HCT116 (cell line): Measurements from ENCODE around the gene DDHD1. TPM values are rescaled to one million over a fixed set of nuclear protein-coding genes. Genes with fewer than 3 reads are reported as not detected.

Experiments used
- ATAC-seq: fragments of 200-7000 bp; cut with Tn5 transposase; 2 replicates; pipeline ENCODE4 v1.9.1; 2020; ENCODE audit warnings: mild to moderate bottlenecking, moderate library complexity
- BruUV-seq: library from RNA; stranded (reverse); fragments of 400-500 nt; replicated peaks from 2 replicates; lab custom pipeline; 2021; lab: Mats Ljungman, UMichigan
- CTCF ChIA-PET: fragments of 300-600 bp; sonication (Branson Sonifier 250); formaldehyde crosslinking; loops from one replicate; lab custom pipeline; 2021; ENCODE audit warnings: antibody characterized with exemption; lab: Charles Lee
- POLR2A ChIA-PET: fragments of 300-600, 350-600 bp; sonication (Branson Sonifier 250); formaldehyde crosslinking; loops from one replicate; lab custom pipeline; 2021; ENCODE audit warnings: antibody characterized with exemption; lab: Charles Lee
- RAD21 ChIA-PET, 2 experiments: fragments of 300-600 bp; sonication (Branson Sonifier 250); formaldehyde crosslinking; loops; one replicate each; lab custom pipeline; 2023; ENCODE audit warnings: low total read pairs in 2 of 2; ENCODE audit not compliant: uncharacterized antibody in 2 of 2, unreplicated experiment in 2 of 2, low non-redundant PET in 1 of 2; lab: Charles Lee
- DNase-seq: peaks from one replicate; pipeline ENCODE4 v3.0.0-alpha.2; 2010; ENCODE audit warnings: low read depth, low spot score
- H2AFZ ChIP-seq: fragments of 200-600 bp; shearing (Covaris generic), sonication (generic); 2 replicates; pipeline ENCODE4 v1.6.1; 2017; ENCODE audit warnings: low read depth, mixed run types, mixed read lengths, antibody characterized with exemption, low read length; ENCODE audit not compliant: poor library complexity, severe bottlenecking
- H3K27ac ChIP-seq: 2 replicates; pipeline ENCODE4 v1.5.1; 2012; ENCODE audit warnings: low read depth, low read length
- H3K27me3 ChIP-seq: fragments of 200-600 bp; sonication (generic); 2 replicates; pipeline ENCODE4 v1.6.1; 2016; ENCODE audit warnings: mixed run types, low read length, mixed read lengths; ENCODE audit not compliant: insufficient read depth
- H3K36me3 ChIP-seq, 2 experiments: fragments of 200-500 bp in 1 of 2; fragments of 200-600 bp in 1 of 2; sonication (Bioruptor generic) in 1 of 2; sonication (generic) in 1 of 2; 2 replicates each; pipeline versions ENCODE4 v1.5.1 to v1.6.1; 2014 to 2016; ENCODE audit warnings: low read length in 2 of 2, inconsistent platforms in 1 of 2, mixed read lengths in 1 of 2, mixed run types in 1 of 2; ENCODE audit not compliant: insufficient read depth in 2 of 2, control insufficient read depth in 1 of 2
- H3K4me1 ChIP-seq, 2 experiments: fragments of 200-600 bp in 1 of 2; sonication (generic) in 1 of 2; 2 replicates each; pipeline versions ENCODE4 v1.5.1 to v1.6.1; 2012 to 2017; ENCODE audit warnings: low read length in 2 of 2, inconsistent platforms in 1 of 2, mild to moderate bottlenecking in 1 of 2, mixed read lengths in 1 of 2, mixed run types in 1 of 2, moderate library complexity in 1 of 2; ENCODE audit not compliant: insufficient read depth in 2 of 2, control insufficient read depth in 1 of 2
- H3K4me2 ChIP-seq: fragments of 200-600 bp; sonication (generic); 2 replicates; pipeline ENCODE4 v1.6.1; 2017; ENCODE audit warnings: mixed run types, low read length, mixed read lengths
- H3K4me3 ChIP-seq, 2 experiments: fragments of 200-600 bp in 1 of 2; sonication (generic) in 1 of 2; replicated peaks in 1 of 2; 2 replicates each; pipeline ENCODE4 v1.5.1; 2011 to 2016; ENCODE audit warnings: low read length in 2 of 2, control low read depth in 1 of 2, low read depth in 1 of 2, mild to moderate bottlenecking in 1 of 2, mixed read lengths in 1 of 2, mixed run types in 1 of 2
- H3K79me2 ChIP-seq: fragments of 200-600 bp; sonication (generic); 2 replicates; pipeline ENCODE4 v1.6.1; 2017; ENCODE audit warnings: mild to moderate bottlenecking, mixed run types, low read length, moderate library complexity, mixed read lengths; ENCODE audit not compliant: insufficient read depth
- H3K9ac ChIP-seq: fragments of 200-600 bp; sonication (generic); 2 replicates; pipeline ENCODE4 v1.6.1; 2016; ENCODE audit warnings: low read length, mixed read lengths
- H3K9me2 ChIP-seq: fragments of 200-600 bp; sonication (generic), shearing (Covaris generic); 2 replicates; pipeline ENCODE4 v1.6.1; 2017; ENCODE audit warnings: mixed run types, mild to moderate bottlenecking, moderate library complexity; ENCODE audit not compliant: insufficient read depth
- H3K9me3 ChIP-seq, 2 experiments: fragments of 200-500 bp in 1 of 2; fragments of 200-600 bp in 1 of 2; sonication (Bioruptor generic) in 1 of 2; sonication (generic) in 1 of 2; 2 replicates each; pipeline ENCODE4 v1.6.1; 2014 to 2017; ENCODE audit warnings: low read length in 2 of 2, mixed read lengths in 2 of 2, inconsistent platforms in 1 of 2, low read depth in 1 of 2, mild to moderate bottlenecking in 1 of 2, mixed run types in 1 of 2, moderate library complexity in 1 of 2; ENCODE audit not compliant: control insufficient read depth in 1 of 2, insufficient read depth in 1 of 2
- H4K20me1 ChIP-seq: fragments of 200-600 bp; sonication (generic), shearing (Covaris generic); 2 replicates; pipeline ENCODE4 v1.6.1; 2017; ENCODE audit warnings: mixed run types, mild to moderate bottlenecking, moderate library complexity; ENCODE audit not compliant: insufficient read depth
- CEBPB ChIP-seq: IDR thresholded peaks from 2 replicates; pipeline ENCODE4 v1.6.1; 2012; ENCODE audit warnings: low read depth
- ELF1 ChIP-seq: IDR thresholded peaks from 2 replicates; pipeline ENCODE4 v1.6.1; 2012; ENCODE audit warnings: low read depth, borderline replicate concordance
- EZH2 ChIP-seq: fragments of 200-600 bp; sonication (generic); IDR thresholded peaks from 2 replicates; pipeline ENCODE4 v1.6.1; 2017; ENCODE audit warnings: antibody characterized with exemption, mixed run types
- EZH2phosphoT487 ChIP-seq: fragments of 200-600 bp; IDR thresholded peaks from 2 replicates; pipeline ENCODE4 v1.6.1; 2018; ENCODE audit warnings: antibody characterized with exemption, borderline replicate concordance
- FOSL1 ChIP-seq: IDR thresholded peaks from 2 replicates; pipeline ENCODE4 v1.6.1; 2012; ENCODE audit warnings: low read depth
- JUND ChIP-seq: IDR thresholded peaks from 2 replicates; pipeline ENCODE4 v1.6.1; 2012
- MAX ChIP-seq: IDR thresholded peaks from 2 replicates; pipeline ENCODE4 v1.6.1; 2012
- POLR2A ChIP-seq: IDR thresholded peaks from 2 replicates; pipeline ENCODE4 v1.7.0; 2011; ENCODE audit warnings: borderline replicate concordance; ENCODE audit not compliant: insufficient read depth, insufficient read length; ENCODE audit errors: extremely low read depth
- POLR2AphosphoS5 ChIP-seq: IDR thresholded peaks from 2 replicates; pipeline ENCODE4 v1.6.1; 2011; ENCODE audit warnings: mild to moderate bottlenecking, low read depth, low read length, moderate library complexity
- REST ChIP-seq: IDR thresholded peaks from 2 replicates; pipeline ENCODE4 v1.6.1; 2012; ENCODE audit warnings: low read depth
- SP1 ChIP-seq: IDR thresholded peaks from 2 replicates; pipeline ENCODE4 v1.6.1; 2012; ENCODE audit warnings: low read depth
- SRF ChIP-seq: IDR thresholded peaks from 2 replicates; pipeline ENCODE4 v1.6.1; 2012; ENCODE audit warnings: low read depth
- ZFX ChIP-seq: fragments of 450-650 bp; IDR thresholded peaks from 2 replicates; pipeline ENCODE4 v1.6.1; 2017
- ZNF274 ChIP-seq: fragments of 200-500 bp; sonication (Bioruptor generic); IDR thresholded peaks from 2 replicates; pipeline ENCODE4 v1.6.1; 2014; ENCODE audit warnings: mild to moderate bottlenecking, low read depth, low read length, inconsistent platforms
- intact Hi-C: fragments of 100-400 bp; cut with micrococcal nuclease; formaldehyde crosslinking; loops from 2 replicates; pipeline ENCODE4 v1.10.0; 2022
- total RNA-seq: library from RNA; stranded (reverse); gene quantifications from one replicate; pipeline ENCODE4 v1.2.1, GENCODE V29; 2021; ENCODE audit not compliant: unreplicated experiment
- TF ChIP-seq, protein P1 (sequence below): IDR thresholded peaks from 2 replicates; pipeline ENCODE4 v1.6.1; 2011; ENCODE audit warnings: mild to moderate bottlenecking, low read length, moderate library complexity; ENCODE audit not compliant: insufficient replicate concordance; ENCODE audit errors: extremely low read depth

The DDHD1 gene
- total RNA-seq, 1 experiment from 2014 or later: 26.9 TPM

DNA sequence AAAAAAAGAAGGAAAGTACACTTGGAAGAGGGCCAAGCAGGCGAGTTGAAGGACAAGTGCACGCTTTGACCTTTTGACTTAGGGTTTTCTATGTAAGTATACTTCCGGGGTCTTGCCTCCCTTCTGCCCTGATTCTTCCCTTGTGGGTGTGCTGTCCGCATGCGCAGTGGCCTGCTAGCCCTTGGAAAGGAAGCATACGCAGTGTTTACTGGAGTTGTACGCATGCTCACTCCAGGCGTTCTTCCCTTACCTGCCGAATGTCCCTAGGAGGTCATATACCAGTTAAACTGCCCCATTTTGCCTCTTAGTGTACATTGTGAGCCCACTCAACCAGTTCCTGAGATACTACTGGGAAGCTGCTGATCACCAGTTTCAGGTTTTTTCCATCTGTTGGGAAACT, 15.7 kb upstream of the DDHD1 start:
- Histone ChIP-seq H3K9me2 (no peaks in the 10 kb centered on the region), H3K4me1 (no peaks in the 10 kb centered on the region), H3K79me2 (no peaks in the 10 kb centered on the region), H3K9ac (no peak overlapping the region), H3K27me3 (no peaks in the 10 kb centered on the region), H3K27ac (no peak overlapping the region), H3K4me2 (no peak overlapping the region), H3K36me3 (no peaks in the 10 kb centered on the region), H3K9me3 (no peaks in the 10 kb centered on the region), H3K4me3 (no peak overlapping the region), H2AFZ (no peak overlapping the region), H4K20me1 (no peaks in the 10 kb centered on the region)
- no peak for ATAC-seq
- DNase-seq: no peak
- BruUV-seq: no TSS peak
- CTCF ChIA-PET: no interaction called here
- POLR2A ChIA-PET: no interaction called here
- intact Hi-C loops: no loop called here
- RAD21 ChIA-PET: no interaction called here
- TF ChIP-seq ELF1: no peak
- no peak for TF ChIP-seq POLR2A
- TF ChIP-seq ZNF274: no peak

DNA sequence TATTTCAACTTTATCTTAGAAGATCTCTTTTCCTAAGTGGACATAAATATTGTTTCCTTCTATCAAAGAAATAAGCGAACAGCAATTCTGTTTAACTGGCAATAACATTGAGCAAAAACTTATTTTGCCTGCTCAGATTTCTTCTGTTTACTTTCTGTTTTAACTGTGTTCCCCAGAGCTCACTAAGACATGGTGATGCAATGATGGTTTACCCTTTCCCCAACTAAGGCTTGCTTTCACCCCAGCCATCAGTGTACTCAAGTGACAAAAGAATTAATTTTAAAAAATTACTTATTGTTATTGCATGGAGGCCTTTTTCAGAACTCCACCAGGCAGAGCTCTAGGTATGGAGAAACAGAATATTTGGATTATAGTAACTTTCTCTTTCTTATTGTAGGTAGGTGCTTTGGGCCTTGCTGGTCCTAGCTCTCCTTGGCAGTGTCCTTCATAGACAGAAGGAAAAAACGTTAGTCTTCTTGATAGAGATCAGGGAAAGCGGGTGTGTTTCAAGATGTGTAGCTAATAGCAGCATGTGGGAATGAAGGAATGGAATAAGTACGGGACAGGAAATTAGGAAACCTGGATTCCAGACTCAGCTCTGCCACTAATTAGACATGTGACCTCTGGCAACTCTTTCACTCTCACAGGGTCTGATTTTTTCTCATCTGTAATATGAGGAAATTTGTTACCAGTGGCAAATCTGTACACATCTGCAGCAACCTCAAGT, 14.6 kb upstream of the DDHD1 start:
- no peak overlapping the region for H2AFZ ChIP-seq
- no peak overlapping the region for H3K4me3 ChIP-seq
- no peaks in the 10 kb centered on the region for H3K79me2 ChIP-seq
- CTCF ChIA-PET: no interaction called here
- BruUV-seq: no TSS peak
- no peaks in the 10 kb centered on the region for H3K9me3 ChIP-seq
- intact Hi-C loops: no loop called here
- RAD21 ChIA-PET: no interaction called here
- no peaks in the 10 kb centered on the region for H3K4me1 ChIP-seq
- no peaks in the 10 kb centered on the region for H4K20me1 ChIP-seq
- H3K9ac ChIP-seq: no peak overlapping the region
- no peak for DNase-seq
- H3K9me2 ChIP-seq: no peaks in the 10 kb centered on the region
- POLR2A ChIA-PET: no interaction called here
- no peaks in the 10 kb centered on the region for H3K27me3 ChIP-seq
- no peak overlapping the region for H3K27ac ChIP-seq
- no peak overlapping the region for H3K4me2 ChIP-seq
- no peaks in the 10 kb centered on the region for H3K36me3 ChIP-seq
- no peak for ATAC-seq
- TF ChIP-seq EZH2: no peak
- TF ChIP-seq POLR2AphosphoS5: no peak
- no peak for TF ChIP-seq ELF1
- TF ChIP-seq SRF: no peak
- no peak for TF ChIP-seq FOSL1
- TF ChIP-seq, protein P1, sequence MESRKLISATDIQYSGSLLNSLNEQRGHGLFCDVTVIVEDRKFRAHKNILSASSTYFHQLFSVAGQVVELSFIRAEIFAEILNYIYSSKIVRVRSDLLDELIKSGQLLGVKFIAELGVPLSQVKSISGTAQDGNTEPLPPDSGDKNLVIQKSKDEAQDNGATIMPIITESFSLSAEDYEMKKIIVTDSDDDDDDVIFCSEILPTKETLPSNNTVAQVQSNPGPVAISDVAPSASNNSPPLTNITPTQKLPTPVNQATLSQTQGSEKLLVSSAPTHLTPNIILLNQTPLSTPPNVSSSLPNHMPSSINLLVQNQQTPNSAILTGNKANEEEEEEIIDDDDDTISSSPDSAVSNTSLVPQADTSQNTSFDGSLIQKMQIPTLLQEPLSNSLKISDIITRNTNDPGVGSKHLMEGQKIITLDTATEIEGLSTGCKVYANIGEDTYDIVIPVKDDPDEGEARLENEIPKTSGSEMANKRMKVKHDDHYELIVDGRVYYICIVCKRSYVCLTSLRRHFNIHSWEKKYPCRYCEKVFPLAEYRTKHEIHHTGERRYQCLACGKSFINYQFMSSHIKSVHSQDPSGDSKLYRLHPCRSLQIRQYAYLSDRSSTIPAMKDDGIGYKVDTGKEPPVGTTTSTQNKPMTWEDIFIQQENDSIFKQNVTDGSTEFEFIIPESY: no peak
- TF ChIP-seq MAX: no peak
- no peak for TF ChIP-seq ZFX
- no peak for TF ChIP-seq JUND
- no peak for TF ChIP-seq EZH2phosphoT487
- TF ChIP-seq POLR2A: no peak
- no peak for TF ChIP-seq REST
- no peak for TF ChIP-seq CEBPB
- TF ChIP-seq ZNF274: no peak
- no peak for TF ChIP-seq SP1
